ENCODE results near the gene EHD4.

Gene EHD4

GRCh38 chr15:41955100-41955499 lies 17.3 kb downstream of the EHD4 start:
- no peak for DNase-seq

DNA sequence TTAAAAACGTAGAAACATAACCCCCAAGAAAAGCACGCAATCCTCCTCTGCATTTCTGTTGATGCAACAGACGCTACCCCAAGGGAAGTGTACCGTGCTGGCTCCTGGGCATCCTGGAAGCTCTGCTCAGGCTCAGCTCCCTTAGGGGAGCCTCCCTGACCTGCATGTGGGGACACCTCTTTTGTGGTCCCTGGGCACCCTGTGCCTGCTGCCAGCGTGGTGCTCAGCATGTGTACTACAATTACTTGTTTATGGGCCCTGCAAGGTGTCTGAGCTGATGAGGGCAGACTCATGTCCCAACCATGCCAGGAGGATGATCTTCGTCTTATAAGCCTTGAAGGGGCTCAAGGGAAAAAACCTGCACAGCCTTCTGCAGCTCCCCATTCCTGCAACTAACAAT lies 18.3 kb downstream of the EHD4 start:
- DNase-seq, result no peak

DNA sequence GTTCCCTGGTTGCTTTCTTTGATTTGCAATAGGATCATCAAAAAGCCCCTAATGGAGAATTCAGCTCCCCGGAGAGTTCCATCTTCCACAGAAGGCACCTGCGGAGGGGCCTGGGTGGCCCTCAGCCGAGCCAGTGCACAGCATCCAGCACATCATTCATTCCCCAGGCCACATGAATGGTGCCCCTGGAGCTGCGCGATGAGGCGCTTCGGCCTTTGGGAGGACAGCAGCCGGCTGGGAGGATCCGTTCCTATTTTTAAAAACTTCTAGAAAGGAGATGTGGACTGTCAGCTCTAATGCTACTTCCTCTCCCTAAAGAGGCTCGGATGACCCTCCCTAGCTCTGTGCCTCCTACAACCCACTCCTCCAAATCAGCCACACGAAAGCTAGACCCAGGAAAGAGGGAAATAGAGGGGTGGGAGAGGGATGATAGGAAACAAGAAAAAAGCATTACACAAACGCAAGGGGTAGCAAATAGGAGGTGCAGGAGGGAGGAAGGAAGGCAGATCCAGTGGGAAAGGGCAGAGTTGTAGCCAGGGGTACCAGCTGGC lies 20.3 kb downstream of the EHD4 start:
- no peak for DNase-seq

DNA sequence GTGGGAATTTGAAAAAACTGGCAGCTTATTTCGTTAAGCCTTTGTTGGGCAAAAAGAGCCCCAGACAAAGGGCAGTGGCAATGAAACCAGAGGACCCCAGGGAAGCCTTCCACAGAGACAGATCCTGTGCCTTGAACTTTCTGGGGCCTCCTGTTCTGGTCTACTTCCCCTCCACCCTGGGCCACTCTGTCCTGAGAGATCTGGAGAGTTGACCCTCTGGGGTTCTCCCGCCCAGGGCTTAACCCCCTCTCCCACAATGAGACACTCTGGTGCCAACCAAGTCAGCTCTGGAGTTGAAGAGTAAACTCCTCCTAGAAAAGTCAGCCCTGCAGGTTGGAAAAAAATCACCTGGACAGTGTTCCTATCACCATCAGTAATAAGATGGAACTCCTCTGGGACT lies 20.8 kb downstream of the EHD4 start:
- no peak for DNase-seq

GRCh38 chr15:41950489-41950888 lies 21.9 kb downstream of the EHD4 start:
- DNase-seq, result no peak

- DNase-seq, result no peak
These were observed 22.3 kb downstream of the EHD4 start for GRCh38 chr15:41950127-41950483.

DNA sequence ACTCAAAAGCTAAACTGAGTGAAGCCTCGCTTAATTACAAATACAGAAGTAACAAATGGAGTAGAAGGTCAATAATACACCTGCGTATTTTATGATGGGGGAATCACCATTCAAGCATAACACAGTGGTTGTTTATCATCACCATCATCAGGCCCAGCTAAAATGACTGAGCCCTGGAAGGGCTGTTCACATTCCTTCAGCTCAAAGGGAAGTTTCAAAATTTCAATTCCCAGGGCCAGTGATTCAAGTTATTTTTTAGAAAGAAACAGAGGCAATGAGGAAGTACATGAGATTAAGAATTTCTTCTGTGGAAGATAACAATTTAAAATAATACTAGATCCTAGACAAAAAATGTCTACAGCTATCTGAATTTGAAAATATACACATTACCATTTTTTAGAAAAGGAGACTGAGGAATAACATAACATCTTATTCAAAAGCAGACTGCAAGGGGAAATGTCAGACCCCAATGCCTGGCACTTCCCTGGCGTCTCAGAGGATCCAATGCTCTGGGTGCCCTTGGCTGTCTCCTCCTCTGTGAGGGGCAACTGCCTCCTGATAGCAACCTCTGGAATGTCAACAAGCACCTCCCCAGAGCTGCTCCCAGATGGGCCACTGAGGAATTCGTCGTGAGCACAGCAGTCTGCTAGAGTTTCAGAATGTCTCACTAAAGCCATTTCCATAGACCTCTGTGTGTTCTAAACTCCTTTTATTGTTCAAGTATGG lies 22.8 kb downstream of the EHD4 start:
- DNase-seq, result no peak

DNA sequence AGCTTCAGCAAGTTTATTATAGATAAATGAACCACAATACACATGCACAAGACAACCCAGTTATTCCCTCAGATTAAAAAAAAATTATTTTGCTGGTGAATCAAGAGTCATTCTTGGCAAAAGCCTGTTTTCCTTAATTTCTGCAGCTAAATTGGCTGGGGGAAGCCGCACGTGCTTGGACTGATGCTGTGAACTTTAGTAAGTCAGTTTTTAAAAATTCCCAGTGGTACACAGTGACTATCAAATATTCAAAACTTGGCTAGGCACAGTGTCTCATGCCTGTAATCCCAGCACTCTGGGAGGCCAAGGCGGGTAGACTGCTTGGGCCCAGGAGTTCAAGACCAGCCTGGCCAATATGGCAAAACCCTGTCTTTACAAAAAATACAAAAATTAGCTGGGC lies 23.9 kb downstream of the EHD4 start:
- no peak for DNase-seq

- DNase-seq, result no peak
These were observed 25.4 kb downstream of the EHD4 start for GRCh38 chr15:41946970-41947369.

DNA sequence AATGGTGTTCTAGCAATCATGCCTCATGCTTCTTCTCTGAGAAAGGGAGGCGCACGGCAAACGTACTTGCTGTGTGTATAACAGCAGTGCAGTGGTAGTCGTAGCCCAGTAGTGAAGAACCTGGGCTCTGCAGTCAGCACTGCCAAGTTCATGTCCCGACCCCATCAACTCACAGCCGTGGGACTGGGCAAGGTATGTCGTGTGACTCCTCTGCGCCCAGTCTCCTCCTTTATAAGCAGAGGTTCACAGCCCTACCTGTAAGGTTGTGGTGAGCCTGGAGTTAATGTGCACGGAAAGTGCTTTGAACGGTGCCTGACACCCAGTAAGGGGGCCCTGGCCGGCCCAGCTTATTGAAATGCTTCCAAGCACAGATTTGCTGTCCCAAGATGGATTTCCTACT lies 26.6 kb downstream of the EHD4 start:
- DNase-seq, result no peak

GRCh38 chr15:41945221-41945620 lies 27.1 kb downstream of the EHD4 start:
- no peak for DNase-seq

DNA sequence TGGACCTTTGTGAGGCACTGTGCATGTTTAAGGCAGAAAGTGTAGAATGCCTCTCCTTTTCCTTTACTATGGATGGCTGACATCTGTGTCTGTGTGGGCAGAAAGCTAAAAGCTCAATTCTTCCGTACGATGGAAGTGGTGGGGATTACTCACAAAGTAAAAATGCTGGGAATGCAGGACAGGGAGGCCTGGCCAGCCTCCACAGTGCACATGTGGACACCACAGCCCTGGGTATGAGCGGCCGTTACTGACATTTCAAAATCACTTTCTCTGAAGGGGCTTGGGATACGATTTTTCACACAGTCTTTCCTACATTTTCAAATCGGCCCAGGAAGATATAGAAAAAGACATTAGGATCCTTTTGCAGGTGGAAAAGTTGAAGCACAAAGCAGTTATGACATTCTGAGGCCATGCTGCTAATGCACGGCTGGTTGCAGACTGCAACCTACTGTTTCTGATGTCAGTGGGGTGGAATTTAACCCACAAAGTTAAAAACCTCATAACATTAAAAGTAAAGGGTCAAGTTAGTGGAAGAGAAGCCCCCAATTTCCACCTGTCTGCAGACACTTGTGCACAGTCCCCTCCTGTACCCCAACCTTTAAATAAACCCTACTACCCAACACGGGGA lies 27.9 kb downstream of the EHD4 start:
- DNase-seq, result no peak

DNA sequence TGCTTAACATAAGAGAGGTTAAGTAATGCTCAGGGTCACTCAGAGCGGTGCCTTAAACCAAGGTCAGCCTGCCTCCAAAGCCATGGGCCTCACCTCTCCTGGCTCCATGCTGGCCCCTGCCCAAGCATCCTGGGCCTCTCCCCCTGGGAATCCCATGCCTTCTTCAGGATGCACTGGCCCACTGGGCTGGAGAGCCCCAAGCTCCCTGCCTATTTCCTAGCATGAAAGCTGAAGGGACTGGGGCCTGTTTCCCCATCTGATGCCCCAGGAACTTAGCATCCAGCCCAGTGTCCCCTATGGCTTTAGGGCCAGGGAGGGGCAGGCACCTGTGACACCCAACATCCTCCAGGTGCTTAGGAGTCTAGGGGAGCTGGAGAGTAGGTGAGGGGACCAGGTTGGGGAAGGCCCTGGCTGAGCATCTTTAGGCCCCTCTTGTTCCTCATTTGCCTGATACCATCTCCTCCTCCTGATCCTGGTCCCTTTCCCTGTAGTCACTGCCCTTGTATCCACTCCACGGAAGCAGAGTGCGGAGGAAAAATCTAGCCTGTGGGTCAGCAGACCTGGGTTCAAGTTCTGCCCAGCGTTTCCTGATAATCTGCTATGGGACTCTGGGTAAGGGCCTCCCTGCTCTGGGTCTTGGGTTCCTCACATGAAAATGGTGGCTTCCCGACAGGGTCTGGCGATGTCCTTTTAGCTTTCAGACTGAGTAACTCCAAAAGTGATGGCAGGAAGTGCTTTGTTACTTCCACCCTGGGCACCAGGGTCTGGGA lies 28.6 kb downstream of the EHD4 start:
- no peak for DNase-seq

DNA sequence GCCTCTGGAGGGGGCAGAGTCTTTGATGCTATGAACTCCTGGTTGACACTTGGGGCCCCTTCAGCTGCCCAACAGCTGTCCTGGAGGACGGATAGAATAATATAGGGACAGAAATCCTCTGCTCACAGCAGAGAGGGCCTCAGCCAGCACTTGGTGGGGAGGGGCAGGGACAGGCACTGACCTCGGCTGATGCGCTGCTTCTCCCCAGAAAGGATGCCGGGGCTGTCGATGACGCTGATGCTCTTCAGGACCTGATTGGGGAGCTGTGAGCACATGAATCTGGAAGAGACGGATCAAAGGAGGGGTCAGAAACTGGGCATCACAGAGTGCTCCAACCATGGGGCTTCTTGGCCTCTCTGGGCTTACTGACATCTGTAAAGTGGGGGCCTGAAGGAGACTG lies 29.5 kb downstream of the EHD4 start:
- no peak for DNase-seq

- DNase-seq, result no peak
These were observed 30.5 kb downstream of the EHD4 start for GRCh38 chr15:41941644-41942415.

GRCh38 chr15:41940441-41940857 lies 31.9 kb downstream of the EHD4 start:
- DNase-seq, result no peak

- DNase-seq, result no peak
These were observed 32.4 kb downstream of the EHD4 start for GRCh38 chr15:41939986-41940385.

- no peak for DNase-seq
These were observed 34.8 kb downstream of the EHD4 start for GRCh38 chr15:41937568-41937923.

- DNase-seq, result no peak
These were observed 35.4 kb downstream of the EHD4 start for GRCh38 chr15:41936649-41937567.

DNA sequence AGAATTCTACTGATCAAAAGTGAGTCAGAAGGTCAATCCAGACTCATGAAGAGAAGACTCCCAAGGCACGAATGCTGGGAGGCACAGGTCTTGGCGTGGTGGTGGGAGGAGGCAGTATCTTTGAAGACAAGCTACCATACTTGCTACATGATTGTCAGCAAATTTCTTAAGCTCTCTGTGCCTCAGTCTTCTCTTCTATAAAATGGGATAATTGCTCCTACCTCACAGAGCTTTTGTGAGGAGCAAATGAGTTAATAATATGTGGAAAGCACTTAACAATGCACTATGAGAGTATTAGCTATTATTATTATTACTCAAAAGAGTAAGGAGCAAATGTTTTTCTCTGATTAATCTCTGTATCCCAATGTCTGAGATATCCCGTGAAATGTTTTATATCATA lies 36.2 kb downstream of the EHD4 start:
- DNase-seq, result no peak

GRCh38 chr15:41935566-41936020 lies 36.8 kb downstream of the EHD4 start:
- DNase-seq, result no peak

DNA sequence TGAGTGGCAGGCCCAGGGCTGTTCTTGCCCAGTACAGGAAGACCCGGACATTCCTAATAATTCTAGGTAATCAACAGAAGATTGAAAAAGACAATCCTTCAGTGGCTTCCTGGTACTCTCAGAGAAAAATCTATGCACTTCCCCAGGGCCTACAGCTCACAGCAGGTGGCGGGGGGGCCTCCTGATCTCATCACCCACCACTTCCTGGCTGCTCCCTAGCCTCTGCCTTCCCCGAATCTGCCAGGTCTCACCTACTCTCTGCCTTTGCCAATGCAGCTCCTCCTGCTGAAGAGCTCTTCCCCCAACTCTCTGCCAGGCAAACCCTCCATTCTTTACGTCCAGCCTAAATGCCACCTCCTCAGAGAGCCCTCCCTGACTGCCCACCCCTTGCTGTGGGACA lies 37.5 kb downstream of the EHD4 start:
- DNase-seq, result no peak

Data from NCI-H1048 (cell line).